Activated naive CD4-positive, alpha-beta T cell treated with anti-CD3 and anti-CD28 coated beads, Interleukin-2, amount 50 U/mL, for 72 hours (primary cell): ENCODE measurements around the gene PHLDB1. TPM values are rescaled to one million over a fixed set of nuclear protein-coding genes. Genes with fewer than 3 reads are reported as not detected.

Source experiments
- ATAC-seq, 2 donors: fragments of 150-1000 bp; cut with Tn5 transposase; 2 replicates each; pipeline ENCODE4 v1.10.0; 2021; ENCODE audit warnings: mild to moderate bottlenecking in 2 of 2, moderate library complexity in 2 of 2
- DNase-seq, 2 donors: peaks; one replicate each; pipeline ENCODE4 v3.0.0; 2021 to 2022; ENCODE audit warnings: low spot score in 2 of 2
- H3K27ac Mint-ChIP-seq, 2 donors: one replicate each; pipeline ENCODE4 v1.8.0; 2022; ENCODE audit warnings: mild to moderate bottlenecking in 2 of 2, mixed read lengths in 2 of 2
- H3K36me3 Mint-ChIP-seq, 2 donors: one replicate each; pipeline ENCODE4 v1.8.0; 2022; ENCODE audit warnings: mixed read lengths in 2 of 2
- H3K9me3 Mint-ChIP-seq, 2 donors: one replicate each; pipeline ENCODE4 v1.8.0; 2022; ENCODE audit warnings: mixed read lengths in 2 of 2
- total RNA-seq, 2 donors: library from RNA; stranded (reverse); gene quantifications; one replicate each; pipeline ENCODE4 v1.2.3, GENCODE V29; 2022

The PHLDB1 gene
- total RNA-seq, 2 donors from 2014 or later, result 5.1 to 5.7 TPM

DNA sequence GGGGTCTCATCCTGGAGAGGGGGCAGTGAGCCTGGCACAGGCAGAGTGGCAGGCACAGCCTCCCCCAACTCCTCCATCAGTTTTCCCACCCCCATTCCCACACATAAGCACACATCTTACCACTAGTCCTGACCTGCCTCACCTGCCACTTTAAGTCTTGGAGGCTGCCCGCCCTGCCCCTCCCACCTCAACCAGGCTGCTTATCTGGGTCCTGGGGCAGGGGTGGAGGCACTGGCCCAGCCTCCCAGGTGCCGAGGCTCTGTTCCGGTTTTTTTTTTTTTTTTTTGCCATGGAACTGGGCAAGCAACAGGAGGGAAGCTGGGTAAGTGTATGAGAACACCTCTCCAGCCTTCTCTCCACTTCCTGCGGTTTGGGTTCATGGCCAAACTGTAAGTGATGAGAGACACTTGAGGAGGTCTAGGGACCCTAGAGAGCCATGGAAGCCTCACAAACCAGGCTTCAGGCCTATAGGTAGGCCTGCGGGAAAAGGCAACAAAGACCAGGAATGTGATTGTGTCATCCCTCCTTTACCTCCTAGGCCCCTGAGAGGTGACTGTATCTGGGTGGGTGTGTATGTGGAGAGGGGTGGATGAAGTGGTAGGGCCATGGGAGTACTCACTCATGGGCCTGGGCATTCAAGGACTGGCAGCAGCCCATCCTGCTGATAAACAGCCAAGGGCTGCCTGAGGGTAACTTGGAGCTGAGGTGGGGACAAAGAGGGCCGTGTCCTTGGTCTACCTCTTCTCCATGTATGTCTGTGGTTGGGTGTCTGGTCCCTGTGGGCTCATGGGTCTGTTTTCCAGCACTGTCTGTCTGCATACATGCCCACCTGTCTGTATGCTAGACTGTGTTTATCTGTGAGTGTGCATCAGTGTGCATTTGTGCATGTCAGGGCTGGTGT, 22.6 kb downstream of the PHLDB1 start:
- no peak for ATAC-seq
- no peaks in the 10 kb centered on the region for H3K9me3 Mint-ChIP-seq
- no peak for DNase-seq
- H3K27ac Mint-ChIP-seq, result no peak overlapping the region
- H3K36me3 Mint-ChIP-seq, result no peaks in the 10 kb centered on the region

DNA sequence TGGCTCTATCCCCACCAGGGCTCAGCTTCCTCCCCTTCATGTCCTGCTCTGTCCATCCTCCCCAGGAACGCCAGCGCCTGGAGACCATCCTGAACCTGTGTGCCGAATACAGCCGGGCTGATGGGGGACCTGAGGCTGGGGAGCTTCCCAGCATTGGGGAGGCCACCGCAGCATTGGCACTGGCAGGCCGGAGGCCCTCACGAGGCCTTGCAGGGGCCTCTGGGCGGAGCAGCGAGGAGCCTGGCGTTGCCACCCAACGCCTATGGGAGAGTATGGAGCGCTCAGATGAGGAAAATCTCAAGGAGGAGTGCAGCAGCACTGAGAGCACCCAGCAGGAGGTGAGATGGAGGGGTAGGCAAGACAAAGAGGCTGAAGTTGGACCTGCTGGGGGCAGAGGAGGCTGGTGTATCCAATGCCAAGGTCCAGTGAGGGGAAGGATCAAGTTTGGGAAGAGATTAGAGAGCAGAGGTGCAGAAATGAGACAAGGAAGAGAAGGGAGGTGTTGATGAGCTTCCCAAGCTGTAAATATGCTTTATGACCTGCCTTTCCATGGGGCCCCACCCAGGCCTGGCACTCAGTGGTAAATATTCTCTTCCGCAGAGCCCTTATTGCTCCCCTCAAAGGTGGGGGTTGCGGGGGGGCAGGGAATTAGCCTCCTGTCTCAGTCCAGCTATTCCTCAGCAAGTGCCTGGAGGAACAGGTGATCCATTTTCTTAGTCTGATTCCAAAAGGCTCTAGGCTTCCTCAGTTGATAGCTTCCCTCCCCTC, 23.9 kb downstream of the PHLDB1 start:
- DNase-seq (no peak), ATAC-seq (no peak)
- Mint-ChIP-seq H3K27ac (peak overlapping the region in 1 of 2 donors; percentile 19), H3K36me3 (no peaks in the 10 kb centered on the region), H3K9me3 (no peaks in the 10 kb centered on the region)

DNA sequence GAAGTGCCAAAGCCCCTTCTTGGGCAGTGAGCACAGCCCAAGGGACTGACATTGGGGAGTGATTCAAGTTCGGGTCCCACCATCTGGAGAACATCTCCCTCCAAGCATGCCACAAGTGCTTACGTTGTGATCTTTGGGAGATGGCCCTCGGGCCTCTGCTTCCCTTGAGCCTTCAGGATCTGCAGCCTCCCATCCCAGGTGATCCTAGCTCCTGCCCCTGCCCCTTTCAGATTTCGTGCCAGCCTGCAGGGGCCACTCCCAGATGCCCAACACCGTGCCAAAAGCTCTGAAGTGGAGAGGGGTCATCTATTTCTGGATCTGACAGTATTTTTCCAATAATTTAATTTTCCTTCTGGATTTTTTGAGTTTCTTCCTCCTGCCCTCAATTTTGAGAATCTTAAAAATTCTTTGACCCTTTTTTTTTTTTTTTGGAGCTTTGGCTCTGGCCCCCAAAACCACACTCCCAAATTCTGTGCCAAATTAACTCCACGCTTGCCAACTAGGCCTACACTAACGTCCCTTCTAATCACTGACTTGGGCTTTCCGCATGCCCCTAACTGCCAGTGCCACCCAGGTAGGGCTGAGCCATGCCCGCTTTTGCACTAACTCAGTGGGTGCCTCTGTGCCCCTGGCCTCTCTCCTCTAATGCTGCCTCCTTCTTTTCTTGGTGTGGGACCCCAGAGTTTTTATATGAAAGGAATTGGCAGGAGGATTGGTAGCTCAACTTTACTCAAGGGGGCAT, 25.3 kb downstream of the PHLDB1 start:
- Mint-ChIP-seq H3K9me3 (no peaks in the 10 kb centered on the region), H3K36me3 (no peaks in the 10 kb centered on the region), H3K27ac (no peak overlapping the region)
- DNase-seq, result no peak
- no peak for ATAC-seq

DNA sequence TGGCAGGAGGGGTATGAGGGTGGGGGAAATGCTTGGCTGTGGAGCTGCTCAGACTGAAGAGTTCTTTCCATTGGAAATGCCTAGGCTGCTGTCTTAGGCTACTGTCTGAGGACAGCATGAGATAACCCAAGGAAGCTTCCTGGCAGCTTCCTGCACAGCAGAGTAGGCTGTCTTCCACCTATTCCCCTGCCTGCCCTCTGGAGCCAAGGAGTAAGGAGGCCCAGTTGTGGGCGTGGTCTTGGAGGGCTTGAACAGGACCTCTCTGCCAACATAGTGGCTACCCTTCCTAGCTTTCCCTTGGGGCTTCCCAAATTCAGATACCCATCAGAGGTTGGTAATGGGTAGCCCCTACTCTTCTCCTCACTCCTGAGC, 25.9 kb downstream of the PHLDB1 start:
- ATAC-seq (no peak), DNase-seq (no peak)
- no peaks in the 10 kb centered on the region for H3K36me3 Mint-ChIP-seq
- H3K27ac Mint-ChIP-seq, result no peak overlapping the region
- H3K9me3 Mint-ChIP-seq, result no peaks in the 10 kb centered on the region

DNA sequence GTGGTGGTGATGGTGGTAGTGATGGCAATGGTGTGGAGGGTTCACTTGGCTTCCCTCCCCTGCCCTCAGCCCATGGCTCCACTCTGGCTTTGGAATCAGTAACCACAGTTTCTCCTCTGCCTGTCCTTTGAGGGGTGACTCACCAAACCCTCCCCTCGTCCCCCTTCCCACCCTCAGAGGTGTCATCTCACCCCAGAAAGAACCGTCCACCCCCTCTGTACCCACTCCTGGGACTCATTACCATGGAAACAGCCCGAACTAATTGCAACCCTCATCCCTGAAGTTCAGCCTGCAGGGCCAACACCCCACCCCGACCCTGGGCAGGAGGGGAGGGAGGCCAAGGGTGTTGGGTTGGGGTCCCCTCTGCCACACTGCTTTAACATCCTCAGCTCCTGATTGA, 26.6 kb downstream of the PHLDB1 start:
- H3K9me3 Mint-ChIP-seq, result no peaks in the 10 kb centered on the region
- H3K36me3 Mint-ChIP-seq, result no peaks in the 10 kb centered on the region
- no peak overlapping the region for H3K27ac Mint-ChIP-seq
- DNase-seq, result no peak
- no peak for ATAC-seq

DNA sequence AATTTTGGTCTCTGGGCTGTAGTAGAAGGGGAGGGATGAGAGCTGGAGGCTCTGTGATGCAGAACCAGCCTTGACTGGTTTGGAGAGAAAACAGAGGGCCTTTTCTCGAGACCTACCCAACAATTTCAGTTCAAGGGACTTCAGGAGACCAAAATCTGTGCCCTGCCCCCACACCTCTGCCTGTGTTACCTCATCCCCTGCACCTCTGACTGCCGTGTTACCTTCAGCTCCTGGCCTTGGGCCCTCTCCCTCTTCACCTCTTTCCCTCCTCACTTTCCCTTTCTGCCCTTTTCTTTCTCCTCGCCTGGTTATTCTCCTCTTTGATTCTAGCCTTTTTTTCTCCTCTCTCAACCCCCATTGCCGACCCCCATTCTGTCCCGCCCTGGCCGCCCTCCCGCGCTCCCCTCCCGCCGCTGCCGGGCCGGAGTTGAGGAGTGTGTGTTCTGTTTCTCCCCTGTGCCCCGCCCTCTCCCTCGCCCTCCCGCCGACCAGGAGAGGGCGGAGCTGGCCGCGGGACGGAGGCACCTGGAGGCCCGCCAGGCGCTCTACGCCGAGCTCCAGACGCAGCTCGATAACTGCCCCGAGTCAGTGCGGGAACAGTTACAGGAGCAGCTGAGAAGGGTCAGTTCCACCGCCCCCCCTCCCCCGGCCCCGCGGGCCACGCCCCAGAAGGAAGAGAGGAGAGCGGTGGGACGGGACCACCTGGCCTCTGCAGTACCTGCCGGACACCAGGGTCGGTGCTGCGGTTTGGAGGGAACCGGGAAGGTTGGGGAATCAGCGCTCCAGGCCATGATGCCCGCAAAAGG, 27.2 kb downstream of the PHLDB1 start:
- no peaks in the 10 kb centered on the region for H3K36me3 Mint-ChIP-seq
- H3K9me3 Mint-ChIP-seq, result no peaks in the 10 kb centered on the region
- no peak overlapping the region for H3K27ac Mint-ChIP-seq
- ATAC-seq (peak; percentile 34 to 79), DNase-seq (peak in 1 of 2 donors; percentile 29)

DNA sequence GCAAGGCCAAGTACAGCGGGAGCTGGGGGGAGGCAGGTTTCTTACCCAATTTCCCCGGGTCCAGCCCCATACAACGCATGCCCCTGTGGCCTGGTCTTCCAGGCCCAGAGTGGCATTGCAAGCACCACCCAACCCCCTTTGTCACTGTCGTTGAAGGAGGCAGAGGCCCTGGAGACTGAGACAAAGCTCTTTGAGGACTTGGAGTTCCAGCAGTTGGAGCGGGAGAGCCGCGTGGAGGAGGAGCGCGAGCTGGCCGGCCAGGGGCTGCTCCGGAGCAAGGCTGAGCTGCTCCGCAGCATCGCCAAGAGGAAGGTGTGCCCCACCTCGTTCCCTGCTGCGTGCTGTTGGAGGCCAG, 27.8 kb downstream of the PHLDB1 start:
- no peaks in the 10 kb centered on the region for H3K9me3 Mint-ChIP-seq
- H3K27ac Mint-ChIP-seq, result no peak overlapping the region

DNA sequence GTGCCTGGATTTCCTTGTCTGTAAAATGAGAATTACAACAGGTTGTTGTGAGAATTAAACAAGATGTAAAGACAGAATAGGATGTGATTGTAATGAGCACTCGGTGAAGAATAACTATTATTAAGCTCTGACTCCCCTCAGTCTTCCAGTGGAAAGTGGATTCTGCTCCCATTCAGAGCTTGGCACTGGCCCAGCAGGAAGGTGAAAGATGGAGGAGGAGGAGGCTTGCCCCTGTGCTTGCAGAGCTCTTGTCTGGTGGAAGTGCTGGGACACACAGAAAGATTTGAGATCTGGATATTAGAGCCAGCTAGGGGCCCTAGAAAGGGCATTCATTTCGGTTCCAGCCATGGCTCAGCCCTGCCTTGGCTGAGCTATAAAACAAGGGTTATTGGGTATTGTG, 28.2 kb downstream of the PHLDB1 start:
- Mint-ChIP-seq H3K9me3 (no peaks in the 10 kb centered on the region), H3K27ac (no peak overlapping the region), H3K36me3 (no peaks in the 10 kb centered on the region)
- no peak for ATAC-seq
- no peak for DNase-seq

More for the DNA sequence above, 27.8 kb downstream of the PHLDB1 start:
- DNase-seq (no peak), ATAC-seq (no peak)
- no peaks in the 10 kb centered on the region for H3K36me3 Mint-ChIP-seq

DNA sequence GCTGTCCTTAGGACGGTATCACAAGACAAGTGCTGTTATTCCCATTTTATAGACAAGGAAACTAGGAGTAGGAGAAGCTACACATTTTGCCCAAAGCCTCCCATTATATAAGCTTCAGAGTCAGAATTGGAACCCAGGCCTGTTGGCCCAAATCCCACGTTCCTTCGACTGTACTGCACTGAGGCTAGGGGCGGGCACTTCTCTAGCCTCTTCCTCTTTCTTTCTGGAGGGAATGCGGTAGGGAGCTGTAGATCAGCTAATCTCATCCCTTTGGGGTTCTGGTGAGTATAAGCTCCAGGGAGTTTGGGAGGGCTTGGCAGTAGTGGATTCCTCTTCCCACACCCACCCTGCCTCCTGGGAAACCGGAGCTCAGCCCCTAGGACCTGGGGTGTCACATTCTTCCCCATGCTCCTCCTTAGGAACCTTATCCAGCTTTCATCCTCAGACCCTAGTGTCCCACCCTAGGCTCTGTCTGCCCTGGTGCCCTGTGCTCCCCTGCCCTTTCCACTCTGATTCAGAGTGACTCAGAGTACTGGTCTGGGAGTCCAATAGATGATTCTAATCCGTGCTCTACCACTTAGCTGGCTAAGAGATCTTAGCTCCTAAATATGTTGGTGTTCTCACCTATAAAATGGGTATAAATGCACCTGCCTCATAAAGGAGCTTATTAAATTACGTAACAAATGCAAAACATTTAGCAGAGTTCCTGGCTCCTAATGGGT, 29.3 kb downstream of the PHLDB1 start:
- ATAC-seq (no peak), DNase-seq (no peak)
- Mint-ChIP-seq H3K27ac (no peak overlapping the region), H3K36me3 (no peaks in the 10 kb centered on the region), H3K9me3 (no peaks in the 10 kb centered on the region)

DNA sequence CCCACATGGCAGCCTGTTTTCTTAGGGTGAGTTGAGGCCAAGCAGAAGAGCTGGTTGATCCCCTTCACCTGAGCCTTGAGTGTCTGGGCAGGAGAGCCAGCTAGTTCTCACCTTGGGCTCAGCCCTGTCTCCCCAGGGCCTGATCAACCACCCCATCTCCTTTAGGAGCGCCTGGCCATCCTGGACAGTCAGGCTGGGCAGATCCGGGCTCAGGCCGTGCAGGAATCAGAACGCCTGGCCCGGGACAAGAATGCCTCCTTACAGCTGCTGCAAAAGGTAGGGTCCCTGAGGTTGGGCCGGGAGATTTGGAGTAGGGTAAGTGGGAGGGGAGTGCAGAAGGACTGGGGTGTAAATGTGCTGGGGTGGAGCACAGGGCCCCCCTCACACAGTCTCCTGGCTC, 31.3 kb downstream of the PHLDB1 start:
- no peak for DNase-seq
- H3K27ac Mint-ChIP-seq, result no peak overlapping the region
- no peaks in the 10 kb centered on the region for H3K9me3 Mint-ChIP-seq
- H3K36me3 Mint-ChIP-seq, result no peaks in the 10 kb centered on the region
- ATAC-seq, result no peak

DNA sequence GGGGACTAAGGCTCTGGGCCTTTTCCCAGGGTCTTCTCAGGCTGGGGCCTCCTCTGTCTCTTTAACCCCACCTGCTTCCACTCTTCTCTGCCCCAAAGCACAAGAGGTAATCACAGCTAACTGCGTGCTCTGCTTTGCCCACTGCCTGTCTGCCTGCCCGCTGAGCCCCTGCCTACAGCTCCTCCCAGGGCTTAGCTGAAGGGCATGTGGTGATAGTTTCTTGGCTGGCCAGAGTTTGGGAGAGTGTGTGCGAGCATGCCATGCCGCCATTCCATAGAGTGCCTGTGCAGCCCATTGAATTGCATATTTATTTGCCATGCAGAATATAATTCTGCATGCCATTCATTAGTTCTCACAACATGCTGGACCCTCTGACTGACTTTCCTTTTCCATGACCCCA, 32.5 kb downstream of the PHLDB1 start:
- ATAC-seq (no peak), DNase-seq (no peak)
- Mint-ChIP-seq H3K27ac (no peak overlapping the region), H3K9me3 (no peaks in the 10 kb centered on the region), H3K36me3 (no peaks in the 10 kb centered on the region)

DNA sequence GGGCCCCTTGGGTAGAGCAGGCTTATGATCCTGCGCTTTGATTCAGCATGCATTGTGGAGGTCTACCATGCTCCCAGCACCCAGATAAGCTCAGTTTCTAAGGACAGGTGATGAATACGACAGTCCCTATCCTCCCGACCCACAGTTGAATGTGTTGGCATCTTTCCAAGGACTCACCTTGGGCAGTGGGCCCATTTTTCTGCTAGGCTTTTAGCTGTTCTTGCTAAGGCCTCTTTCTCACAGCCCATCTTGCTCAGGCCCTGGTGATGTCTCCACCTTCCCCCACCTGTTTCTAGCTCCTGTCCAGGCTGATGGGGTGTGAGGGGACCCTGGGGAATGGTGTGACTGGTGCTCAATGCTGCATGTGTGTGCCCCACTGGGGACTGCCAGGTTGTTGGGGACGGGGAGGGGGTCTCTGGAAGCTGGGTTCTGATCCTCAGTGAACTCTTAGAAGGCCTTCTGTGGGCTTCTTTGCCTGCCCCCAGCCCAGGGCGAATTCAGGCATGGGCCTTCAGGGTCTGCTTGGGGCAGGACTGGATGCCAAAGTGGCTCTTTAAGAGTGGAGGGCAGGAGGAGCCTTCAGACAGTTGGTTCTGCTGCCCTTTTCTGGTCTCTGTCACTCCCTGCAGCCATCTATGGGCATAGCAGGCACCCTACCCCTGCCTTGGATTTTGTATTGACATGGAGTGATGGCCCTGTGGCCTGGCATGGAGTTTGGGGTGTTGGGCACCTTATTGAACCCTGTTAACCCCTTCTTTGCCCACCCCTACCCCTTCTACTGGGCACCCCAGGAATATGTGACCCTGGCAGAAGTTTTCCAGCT, 33.1 kb downstream of the PHLDB1 start:
- H3K27ac Mint-ChIP-seq, result no peak overlapping the region
- H3K36me3 Mint-ChIP-seq, result no peaks in the 10 kb centered on the region
- DNase-seq, result no peak
- no peak for ATAC-seq
- H3K9me3 Mint-ChIP-seq, result no peaks in the 10 kb centered on the region

DNA sequence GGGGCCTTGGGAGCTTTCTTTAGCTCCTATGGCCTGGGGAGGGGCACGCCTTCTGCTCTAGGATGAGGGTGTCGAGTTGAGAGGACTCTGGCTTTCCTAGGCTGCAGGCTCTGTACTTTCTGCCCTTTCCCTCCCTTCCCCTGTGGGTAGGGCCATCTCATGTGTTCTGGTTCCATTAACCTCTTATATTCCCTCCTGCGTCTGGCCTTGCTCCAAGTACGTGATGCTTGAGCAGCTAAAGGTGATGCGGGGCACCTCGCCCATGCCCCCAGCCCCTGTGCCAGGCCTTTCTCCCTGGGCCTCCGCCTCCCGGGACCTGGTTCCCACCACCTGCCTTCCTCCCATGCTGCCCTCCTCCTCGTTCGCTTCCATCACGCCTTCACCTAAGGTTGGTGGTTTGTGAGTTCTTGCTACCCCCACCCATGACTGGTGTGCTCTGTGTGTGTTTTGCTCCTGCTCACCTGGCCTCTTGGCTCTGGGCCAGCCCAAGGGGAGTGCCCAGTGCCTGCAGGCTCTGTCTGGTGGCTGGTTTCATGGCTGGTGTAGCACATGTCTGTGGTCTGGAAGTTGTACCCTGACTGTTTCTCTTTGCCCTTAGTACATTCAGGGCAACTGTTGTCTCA, 34.1 kb downstream of the PHLDB1 start:
- no peak for DNase-seq
- Mint-ChIP-seq H3K9me3 (no peaks in the 10 kb centered on the region), H3K36me3 (no peaks in the 10 kb centered on the region), H3K27ac (peak overlapping the region in 1 of 2 donors; percentile 62)
- no peak for ATAC-seq

DNA sequence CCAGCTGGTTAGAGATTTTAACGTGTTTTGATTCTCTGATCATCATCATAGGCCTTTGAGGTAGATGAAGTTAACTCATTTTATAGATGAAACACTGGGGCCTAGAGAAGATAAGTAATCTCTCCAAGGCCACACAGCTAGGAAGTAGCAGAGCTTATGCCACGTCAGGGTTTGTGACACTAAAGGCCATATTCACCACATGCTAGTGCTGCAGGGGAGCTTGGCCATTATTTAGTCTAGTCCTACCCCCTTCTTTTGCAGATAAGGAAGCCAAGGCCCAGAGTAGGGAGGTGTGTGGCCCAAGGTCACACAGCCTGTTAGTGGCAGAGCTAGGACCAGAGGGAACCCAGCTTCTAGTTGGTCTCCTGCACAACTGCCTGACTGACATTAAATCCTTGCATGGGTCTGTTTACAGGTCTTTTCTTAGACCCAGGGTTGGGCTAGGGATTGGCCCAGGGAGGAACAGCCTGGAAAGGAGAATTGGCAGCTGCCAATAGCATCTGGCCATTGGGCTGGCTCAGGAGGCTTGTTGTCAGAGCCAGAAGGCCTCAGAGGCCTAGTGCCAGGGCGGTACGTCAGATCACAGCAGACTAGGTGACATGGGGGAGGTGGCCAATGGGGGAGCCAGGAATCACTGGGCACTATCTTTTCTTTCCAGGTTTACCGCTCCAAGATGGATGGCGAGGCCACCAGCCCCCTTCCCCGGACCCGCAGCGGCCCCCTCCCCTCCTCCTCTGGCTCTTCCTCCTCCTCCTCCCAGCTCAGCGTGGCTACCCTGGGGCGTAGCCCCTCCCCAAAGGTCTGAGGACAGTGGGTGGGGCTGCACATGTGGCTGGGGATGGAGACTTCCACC, 36.0 kb downstream of the PHLDB1 start:
- Mint-ChIP-seq H3K36me3 (no peaks in the 10 kb centered on the region), H3K9me3 (no peaks in the 10 kb centered on the region), H3K27ac (no peak overlapping the region)
- ATAC-seq (no peak), DNase-seq (no peak)
